C4-2B (cell line): ENCODE measurements around the gene NEO1.

ENCODE experiments used
- ZFX ChIP-seq: fragments of 450-650 bp; IDR thresholded peaks from 2 replicates; pipeline ENCODE4 v1.6.1; 2017
- TF ChIP-seq, protein P1 (sequence below): fragments of 450-650 bp; conservative IDR thresholded peaks from 2 replicates; pipeline ENCODE4 v1.5.1; 2017; ENCODE audit warnings: mild to moderate bottlenecking

DNA sequence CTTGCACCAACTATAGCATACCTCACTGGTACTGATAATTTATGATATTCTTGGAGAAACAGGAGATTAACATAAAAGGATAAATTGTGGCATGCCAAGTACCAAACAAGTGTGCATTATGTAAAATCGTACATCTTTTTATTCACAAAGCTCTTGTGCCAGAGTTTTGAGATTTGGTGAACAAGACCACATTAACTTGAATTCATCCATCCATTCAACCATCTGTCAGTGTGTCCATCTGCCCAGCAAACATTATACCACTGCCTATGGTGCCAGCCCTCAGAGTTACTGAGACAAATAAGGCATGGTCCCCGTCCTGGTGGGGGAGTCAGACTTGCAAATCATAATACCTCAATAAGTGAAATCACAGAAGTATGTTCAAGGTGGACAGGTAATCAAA lies 17.0 kb upstream of the NEO1 start:
- TF ChIP-seq, protein P1, sequence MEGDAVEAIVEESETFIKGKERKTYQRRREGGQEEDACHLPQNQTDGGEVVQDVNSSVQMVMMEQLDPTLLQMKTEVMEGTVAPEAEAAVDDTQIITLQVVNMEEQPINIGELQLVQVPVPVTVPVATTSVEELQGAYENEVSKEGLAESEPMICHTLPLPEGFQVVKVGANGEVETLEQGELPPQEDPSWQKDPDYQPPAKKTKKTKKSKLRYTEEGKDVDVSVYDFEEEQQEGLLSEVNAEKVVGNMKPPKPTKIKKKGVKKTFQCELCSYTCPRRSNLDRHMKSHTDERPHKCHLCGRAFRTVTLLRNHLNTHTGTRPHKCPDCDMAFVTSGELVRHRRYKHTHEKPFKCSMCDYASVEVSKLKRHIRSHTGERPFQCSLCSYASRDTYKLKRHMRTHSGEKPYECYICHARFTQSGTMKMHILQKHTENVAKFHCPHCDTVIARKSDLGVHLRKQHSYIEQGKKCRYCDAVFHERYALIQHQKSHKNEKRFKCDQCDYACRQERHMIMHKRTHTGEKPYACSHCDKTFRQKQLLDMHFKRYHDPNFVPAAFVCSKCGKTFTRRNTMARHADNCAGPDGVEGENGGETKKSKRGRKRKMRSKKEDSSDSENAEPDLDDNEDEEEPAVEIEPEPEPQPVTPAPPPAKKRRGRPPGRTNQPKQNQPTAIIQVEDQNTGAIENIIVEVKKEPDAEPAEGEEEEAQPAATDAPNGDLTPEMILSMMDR: no peak
- no peak for TF ChIP-seq ZFX
